Caco-2 (cell line): ENCODE results near the gene PMVK. TPM values are rescaled to one million over a fixed set of nuclear protein-coding genes. Genes with fewer than 3 reads are reported as not detected.

ENCODE experiments used
- BruUV-seq: library from RNA; stranded (reverse); fragments of 400-500 nt; replicated peaks from 2 replicates; lab custom pipeline; 2021; lab: Mats Ljungman, UMichigan
- CTCF ChIA-PET: fragments of 300-600 bp; sonication (Branson Sonifier 250); formaldehyde crosslinking; loops from one replicate; lab custom pipeline; 2022; ENCODE audit warnings: antibody characterized with exemption; lab: Charles Lee
- POLR2A ChIA-PET: fragments of 300-600 bp; sonication (Branson Sonifier 250); formaldehyde crosslinking; loops from one replicate; lab custom pipeline; 2022; ENCODE audit warnings: antibody characterized with exemption; lab: Charles Lee
- DNase-seq, 2 experiments: peaks; one replicate each; pipeline versions ENCODE4 v3.0.0 to v3.0.0-alpha.2; 2020 to 2022
- H3K27me3 ChIP-seq: replicated peaks from 2 replicates; pipeline ENCODE4 v1.6.0; 2011; ENCODE audit warnings: low read length; ENCODE audit not compliant: control insufficient read depth, insufficient read depth
- H3K36me3 ChIP-seq: 2 replicates; pipeline ENCODE4 v1.5.1; 2011; ENCODE audit warnings: low read length; ENCODE audit not compliant: control insufficient read depth, insufficient read depth
- H3K4me1 ChIP-seq: fragments of 250-450 bp; sonication (Bioruptor Pico); 2 replicates; pipeline ENCODE4 v1.5.1; 2020; ENCODE audit warnings: mild to moderate bottlenecking
- H3K4me3 ChIP-seq: 2 replicates; pipeline ENCODE4 v1.5.1; 2011; ENCODE audit warnings: low read depth, mild to moderate bottlenecking, control low read depth, low read length
- H3K9me3 ChIP-seq: fragments of 250-450 bp; sonication (Bioruptor Pico); 2 replicates; pipeline ENCODE4 v1.5.1; 2020; ENCODE audit warnings: mild to moderate bottlenecking, moderate library complexity
- H3K27ac Mint-ChIP-seq: one replicate; pipeline ENCODE4 v1.8.0; 2022; ENCODE audit warnings: mixed read lengths; ENCODE audit not compliant: unreplicated experiment
- H3K27me3 Mint-ChIP-seq: one replicate; pipeline ENCODE4 v1.8.0; 2022; ENCODE audit warnings: mixed read lengths; ENCODE audit not compliant: insufficient read depth, unreplicated experiment
- H3K36me3 Mint-ChIP-seq: one replicate; pipeline ENCODE4 v1.8.0; 2022; ENCODE audit warnings: mild to moderate bottlenecking, mixed read lengths; ENCODE audit not compliant: insufficient read depth, unreplicated experiment
- H3K4me1 Mint-ChIP-seq: one replicate; pipeline ENCODE4 v1.8.0; 2022; ENCODE audit warnings: low read depth, mixed read lengths; ENCODE audit not compliant: unreplicated experiment
- H3K4me3 Mint-ChIP-seq: one replicate; pipeline ENCODE4 v1.8.0; 2022; ENCODE audit warnings: mild to moderate bottlenecking, moderate library complexity, mixed read lengths; ENCODE audit not compliant: unreplicated experiment
- H3K9me3 Mint-ChIP-seq: one replicate; pipeline ENCODE4 v1.8.0; 2022; ENCODE audit warnings: mixed read lengths; ENCODE audit not compliant: unreplicated experiment
- intact Hi-C: fragments of 100-400 bp; cut with micrococcal nuclease; formaldehyde crosslinking; loops from one replicate; pipeline ENCODE4 v1.10.0; 2022; ENCODE audit not compliant: unreplicated experiment
- total RNA-seq: library from RNA; stranded (reverse); gene quantifications from 2 replicates; pipeline ENCODE4 v1.2.3, GENCODE V29; 2022
- TF ChIP-seq, protein P1 (sequence below), 2 experiments: fragments of 200-600 bp in 1 of 2; IDR thresholded peaks; 1 replicate in 1 of 2; 2 replicates in 1 of 2; pipeline versions ENCODE4 v1.5.1 to v1.8.0; 2011 to 2022; ENCODE audit warnings: antibody characterized with exemption in 1 of 2, control low read depth in 1 of 2, inconsistent platforms in 1 of 2, low read depth in 1 of 2, low read length in 1 of 2, mild to moderate bottlenecking in 1 of 2, moderate library complexity in 1 of 2; ENCODE audit not compliant: insufficient read depth in 1 of 2, severe bottlenecking in 1 of 2, unreplicated experiment in 1 of 2

Gene PMVK
- total RNA-seq, 1 experiment from 2014 or later = 25.1 TPM

DNA sequence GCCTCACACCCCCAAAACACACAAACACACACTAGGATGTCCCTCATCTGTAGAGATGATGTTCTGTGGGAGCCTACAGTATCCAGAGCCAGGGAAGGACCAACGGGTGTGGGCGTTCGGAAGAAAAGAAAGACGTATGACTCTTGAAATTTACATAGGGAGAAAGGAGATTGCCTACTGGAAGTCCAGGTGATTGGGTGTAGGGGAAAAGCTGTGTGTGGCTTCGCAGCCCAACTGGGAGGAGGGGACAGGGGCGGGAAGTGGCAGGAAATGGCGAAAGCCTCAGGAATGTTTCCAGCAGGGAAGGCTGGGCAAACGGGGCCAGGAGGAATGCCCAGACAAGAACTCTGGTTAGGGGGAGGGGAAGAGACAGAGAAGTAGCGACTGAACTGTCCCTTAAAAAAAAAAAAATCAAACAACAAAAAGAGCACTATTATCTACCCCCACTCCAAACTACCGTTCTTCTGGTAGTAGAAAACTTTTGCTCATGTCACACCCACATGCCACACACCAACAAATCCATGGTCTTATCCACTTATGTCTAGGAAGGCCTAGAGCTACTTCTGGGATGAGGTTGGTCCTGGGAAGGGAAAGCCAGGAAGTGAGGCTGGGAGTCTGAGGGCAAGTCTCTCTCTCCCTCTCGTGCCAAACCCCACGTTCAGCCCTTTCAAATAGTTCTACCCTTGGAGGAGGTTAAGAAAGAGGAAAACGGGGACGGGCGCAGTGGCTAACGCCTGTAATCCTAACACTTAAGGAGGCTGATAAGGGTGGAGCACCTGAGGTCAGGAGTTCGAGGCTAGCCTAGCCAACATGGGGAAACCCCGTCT lies 36.2 kb upstream of the PMVK start:
- Mint-ChIP-seq H3K27ac (no peak overlapping the region), H3K4me3 (no peak overlapping the region), H3K9me3 (no peaks in the 10 kb centered on the region), H3K4me1 (peaks cover 29% of the 10 kb centered on the region), H3K27me3 (no peaks in the 10 kb centered on the region), H3K36me3 (peaks cover 15% of the 10 kb centered on the region)
- peaks cover 4% of the 10 kb centered on the region for H3K36me3 ChIP-seq
- POLR2A ChIA-PET = interaction anchor here (0.5 to 3.7 kb wide), 17 partner anchors 11 to 351 kb away, joined by 3 to 75 read pairs (median 4); partner anchors contain the start of genes FLAD1, LENEP, PBXIP1 and PMVK
- H3K27me3 ChIP-seq = no peaks in the 10 kb centered on the region
- TF ChIP-seq, protein P1, sequence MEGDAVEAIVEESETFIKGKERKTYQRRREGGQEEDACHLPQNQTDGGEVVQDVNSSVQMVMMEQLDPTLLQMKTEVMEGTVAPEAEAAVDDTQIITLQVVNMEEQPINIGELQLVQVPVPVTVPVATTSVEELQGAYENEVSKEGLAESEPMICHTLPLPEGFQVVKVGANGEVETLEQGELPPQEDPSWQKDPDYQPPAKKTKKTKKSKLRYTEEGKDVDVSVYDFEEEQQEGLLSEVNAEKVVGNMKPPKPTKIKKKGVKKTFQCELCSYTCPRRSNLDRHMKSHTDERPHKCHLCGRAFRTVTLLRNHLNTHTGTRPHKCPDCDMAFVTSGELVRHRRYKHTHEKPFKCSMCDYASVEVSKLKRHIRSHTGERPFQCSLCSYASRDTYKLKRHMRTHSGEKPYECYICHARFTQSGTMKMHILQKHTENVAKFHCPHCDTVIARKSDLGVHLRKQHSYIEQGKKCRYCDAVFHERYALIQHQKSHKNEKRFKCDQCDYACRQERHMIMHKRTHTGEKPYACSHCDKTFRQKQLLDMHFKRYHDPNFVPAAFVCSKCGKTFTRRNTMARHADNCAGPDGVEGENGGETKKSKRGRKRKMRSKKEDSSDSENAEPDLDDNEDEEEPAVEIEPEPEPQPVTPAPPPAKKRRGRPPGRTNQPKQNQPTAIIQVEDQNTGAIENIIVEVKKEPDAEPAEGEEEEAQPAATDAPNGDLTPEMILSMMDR (IDR thresholded peaks at IDR 0.05; ENCODE audit: insufficient read depth in 1 of 2, low read depth in 1 of 2, low read length in 1 of 2, severe bottlenecking in 1 of 2, unreplicated experiment in 1 of 2) = no peak
- intact Hi-C loops = loop anchor here (1.0 to 5.0 kb wide), 3 partner anchors 11 to 90 kb away; partner anchors contain the start of genes EFNA4 and PYGO2
- peaks cover 27% of the 10 kb centered on the region for H3K4me1 ChIP-seq
- TSS peak; percentile 83 for BruUV-seq
- H3K9me3 ChIP-seq = no peaks in the 10 kb centered on the region
- CTCF ChIA-PET = interaction anchor here (0.7 to 2.6 kb wide), 12 partner anchors 11 to 413 kb away, joined by 3 to 26 read pairs (median 6); partner anchors contain the start of genes ADAM15, KRTCAP2, LENEP and PMVK
- peak overlapping the region; percentile 51 for H3K4me3 ChIP-seq
- DNase-seq = peak; percentile 93 to 95

DNA sequence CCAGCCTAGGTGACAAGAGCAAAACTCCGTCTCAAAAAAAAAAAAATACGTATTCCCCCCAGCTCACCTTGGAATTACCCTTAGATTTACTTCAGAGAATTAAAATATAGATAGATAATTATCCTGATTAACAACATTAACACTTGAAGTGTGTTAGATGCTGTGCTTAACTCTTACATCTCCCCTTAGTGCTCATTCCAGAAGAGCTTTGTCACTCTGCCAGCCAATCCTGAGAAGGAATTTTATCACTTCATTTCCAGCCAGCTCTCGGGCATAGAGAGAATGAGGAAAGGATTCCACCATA lies 35.6 kb upstream of the PMVK start:
- no peak overlapping the region for H3K27ac Mint-ChIP-seq
- H3K36me3 Mint-ChIP-seq = peaks cover 13% of the 10 kb centered on the region
- peak overlapping the region; percentile 51 for H3K4me3 ChIP-seq
- intact Hi-C loops = loop anchor here (1.0 to 5.0 kb wide), 3 partner anchors 11 to 90 kb away; partner anchors contain the start of genes EFNA4 and PYGO2
- TF ChIP-seq, protein P1 (IDR thresholded peaks at IDR 0.05; ENCODE audit: insufficient read depth in 1 of 2, low read depth in 1 of 2, low read length in 1 of 2, severe bottlenecking in 1 of 2, unreplicated experiment in 1 of 2) = no peak
- ChIA-PET POLR2A (interaction anchor here (0.5 to 3.7 kb wide), 9 partner anchors 11 to 352 kb away, joined by 3 to 75 read pairs (median 9); partner anchors contain the start of genes FLAD1, PBXIP1, PMVK and PYGO2), CTCF (interaction anchor here (0.7 to 2.6 kb wide), 5 partner anchors 11 to 413 kb away, joined by 3 to 26 read pairs (median 7); partner anchors contain the start of gene PYGO2)
- no peak overlapping the region for H3K4me3 Mint-ChIP-seq
- H3K4me1 Mint-ChIP-seq = peaks cover 32% of the 10 kb centered on the region
- no peaks in the 10 kb centered on the region for H3K9me3 Mint-ChIP-seq
- H3K27me3 ChIP-seq = no peaks in the 10 kb centered on the region
- no peak for DNase-seq
- BruUV-seq = no TSS peak
- peaks cover 4% of the 10 kb centered on the region for H3K36me3 ChIP-seq
- peaks cover 27% of the 10 kb centered on the region for H3K4me1 ChIP-seq
- no peaks in the 10 kb centered on the region for H3K27me3 Mint-ChIP-seq
- H3K9me3 ChIP-seq = no peaks in the 10 kb centered on the region

DNA sequence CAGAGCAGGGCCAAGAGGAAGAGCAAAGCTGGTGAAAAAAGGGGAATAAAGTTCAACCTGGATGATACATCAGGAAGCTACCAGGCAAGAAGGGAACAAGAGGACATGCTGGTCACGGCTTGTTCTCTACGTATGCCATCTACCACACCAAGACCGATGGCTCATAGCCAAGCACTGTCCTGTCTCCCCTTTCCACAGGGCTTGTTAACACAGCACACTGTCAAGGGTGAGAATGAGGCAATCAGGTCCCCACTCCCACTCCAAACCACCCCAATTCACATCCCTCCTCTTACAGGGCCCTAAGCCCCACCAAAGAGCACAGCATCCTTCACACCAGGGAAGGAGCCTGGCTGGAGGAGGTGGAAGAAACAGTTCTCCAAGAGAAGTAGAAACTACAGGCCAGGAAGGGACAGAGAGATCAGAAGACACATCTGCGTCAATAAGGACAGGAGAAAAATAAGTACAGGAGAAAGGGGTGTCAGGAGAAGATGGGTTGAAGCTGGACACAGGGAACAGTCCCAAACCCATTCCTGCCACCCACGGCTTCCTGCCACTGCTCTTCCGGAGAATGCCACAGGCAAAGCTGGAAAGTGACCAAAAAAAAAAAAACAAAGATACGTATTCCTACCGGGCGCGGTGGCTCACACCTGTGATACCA lies 35.0 kb upstream of the PMVK start:
- TF ChIP-seq, protein P1 (IDR thresholded peaks at IDR 0.05; ENCODE audit: insufficient read depth in 1 of 2, low read depth in 1 of 2, low read length in 1 of 2, severe bottlenecking in 1 of 2, unreplicated experiment in 1 of 2) = no peak
- H3K27ac Mint-ChIP-seq = no peak overlapping the region
- DNase-seq = no peak
- H3K4me1 ChIP-seq = peaks cover 27% of the 10 kb centered on the region
- H3K4me1 Mint-ChIP-seq = peaks cover 34% of the 10 kb centered on the region
- H3K27me3 Mint-ChIP-seq = no peaks in the 10 kb centered on the region
- H3K9me3 Mint-ChIP-seq = no peaks in the 10 kb centered on the region
- H3K36me3 ChIP-seq = peaks cover 4% of the 10 kb centered on the region
- H3K9me3 ChIP-seq = no peaks in the 10 kb centered on the region
- no peaks in the 10 kb centered on the region for H3K27me3 ChIP-seq
- intact Hi-C loops = loop anchor here (5.0 kb wide), 1 partner anchor 91 kb away; the partner anchor contains the start of gene EFNA4
- no TSS peak for BruUV-seq
- POLR2A ChIA-PET = interaction anchor here (0.6 to 3.7 kb wide), 6 partner anchors 10 to 35 kb away, joined by 3 to 75 read pairs (median 16); partner anchors contain the start of genes PBXIP1, PMVK and PYGO2
- H3K36me3 Mint-ChIP-seq = peaks cover 14% of the 10 kb centered on the region
- CTCF ChIA-PET = interaction anchor here (1.3 to 2.6 kb wide), 5 partner anchors 15 to 412 kb away, joined by 5 to 26 read pairs (median 8); partner anchors contain the start of gene PBXIP1
- no peak overlapping the region for H3K4me3 ChIP-seq
- peak overlapping the region; percentile 59 for H3K4me3 Mint-ChIP-seq
